ENCODE measurements around the gene ALCAM.

The ALCAM gene

DNA sequence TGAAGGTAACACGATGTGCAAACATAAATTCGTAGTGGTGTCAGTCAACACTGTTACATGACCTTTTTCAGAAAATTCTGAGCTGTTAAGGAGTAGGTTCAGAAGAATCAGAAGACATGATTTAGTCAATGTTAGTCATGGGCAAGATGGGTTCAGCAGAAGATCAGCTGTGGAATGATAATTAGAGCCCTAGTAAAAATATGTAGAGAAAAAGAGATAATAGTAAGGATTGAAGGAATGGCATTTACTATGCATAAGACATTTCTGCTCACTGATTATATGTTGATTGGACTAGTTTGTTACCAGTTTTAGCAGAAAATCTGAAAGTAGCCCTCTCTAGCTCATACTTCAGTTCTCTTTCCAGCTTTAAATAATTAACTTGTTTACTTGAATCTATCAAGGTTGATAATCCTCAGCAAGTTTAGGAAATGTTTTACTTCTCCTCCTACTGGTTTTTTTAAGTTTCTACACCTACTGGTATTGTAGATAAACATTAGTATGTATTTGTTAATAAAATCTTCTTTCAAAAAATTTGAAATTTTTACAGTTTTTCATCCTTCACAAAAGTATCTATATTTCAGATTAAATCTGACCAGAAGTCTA, 98.6 kb downstream of the ALCAM start:
- TF ChIP-seq, protein P1, sequence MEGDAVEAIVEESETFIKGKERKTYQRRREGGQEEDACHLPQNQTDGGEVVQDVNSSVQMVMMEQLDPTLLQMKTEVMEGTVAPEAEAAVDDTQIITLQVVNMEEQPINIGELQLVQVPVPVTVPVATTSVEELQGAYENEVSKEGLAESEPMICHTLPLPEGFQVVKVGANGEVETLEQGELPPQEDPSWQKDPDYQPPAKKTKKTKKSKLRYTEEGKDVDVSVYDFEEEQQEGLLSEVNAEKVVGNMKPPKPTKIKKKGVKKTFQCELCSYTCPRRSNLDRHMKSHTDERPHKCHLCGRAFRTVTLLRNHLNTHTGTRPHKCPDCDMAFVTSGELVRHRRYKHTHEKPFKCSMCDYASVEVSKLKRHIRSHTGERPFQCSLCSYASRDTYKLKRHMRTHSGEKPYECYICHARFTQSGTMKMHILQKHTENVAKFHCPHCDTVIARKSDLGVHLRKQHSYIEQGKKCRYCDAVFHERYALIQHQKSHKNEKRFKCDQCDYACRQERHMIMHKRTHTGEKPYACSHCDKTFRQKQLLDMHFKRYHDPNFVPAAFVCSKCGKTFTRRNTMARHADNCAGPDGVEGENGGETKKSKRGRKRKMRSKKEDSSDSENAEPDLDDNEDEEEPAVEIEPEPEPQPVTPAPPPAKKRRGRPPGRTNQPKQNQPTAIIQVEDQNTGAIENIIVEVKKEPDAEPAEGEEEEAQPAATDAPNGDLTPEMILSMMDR (IDR thresholded peaks at IDR 0.05; ENCODE audit: low read depth, low read length): no peak
- in situ Hi-C loops (cut with HindIII; ENCODE audit: low sequenced_read_pairs): no loop called here
- no peak overlapping the region for H3K4me3 ChIP-seq (ENCODE audit: low read depth, low read length)
- DNase-seq (ENCODE audit: low read depth, low spot score): no peak

DNA sequence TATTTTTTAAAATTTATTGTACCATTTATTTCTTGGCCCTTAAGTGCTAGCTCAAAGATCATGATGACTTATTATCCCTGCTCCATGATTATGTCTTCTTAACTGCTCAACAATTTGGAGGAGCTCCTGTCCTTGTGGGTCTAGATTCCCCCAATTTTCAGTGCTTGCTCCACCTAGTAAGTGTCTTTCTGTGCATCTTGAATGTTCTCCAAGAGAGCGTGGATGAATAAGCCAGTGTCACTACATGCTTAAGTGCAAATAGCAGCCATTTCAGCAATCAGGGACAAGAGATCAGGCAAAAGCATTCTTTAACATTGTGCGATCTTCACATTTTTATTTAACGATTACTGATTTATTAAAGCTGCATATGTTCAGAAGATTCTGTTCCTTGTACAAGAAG, 99.4 kb downstream of the ALCAM start:
- in situ Hi-C loops (cut with HindIII; ENCODE audit: low sequenced_read_pairs): no loop called here
- TF ChIP-seq, protein P1 (IDR thresholded peaks at IDR 0.05; ENCODE audit: low read depth, low read length): no peak
- DNase-seq (ENCODE audit: low read depth, low spot score): no peak
- H3K4me3 ChIP-seq (ENCODE audit: low read depth, low read length): no peak overlapping the region

DNA sequence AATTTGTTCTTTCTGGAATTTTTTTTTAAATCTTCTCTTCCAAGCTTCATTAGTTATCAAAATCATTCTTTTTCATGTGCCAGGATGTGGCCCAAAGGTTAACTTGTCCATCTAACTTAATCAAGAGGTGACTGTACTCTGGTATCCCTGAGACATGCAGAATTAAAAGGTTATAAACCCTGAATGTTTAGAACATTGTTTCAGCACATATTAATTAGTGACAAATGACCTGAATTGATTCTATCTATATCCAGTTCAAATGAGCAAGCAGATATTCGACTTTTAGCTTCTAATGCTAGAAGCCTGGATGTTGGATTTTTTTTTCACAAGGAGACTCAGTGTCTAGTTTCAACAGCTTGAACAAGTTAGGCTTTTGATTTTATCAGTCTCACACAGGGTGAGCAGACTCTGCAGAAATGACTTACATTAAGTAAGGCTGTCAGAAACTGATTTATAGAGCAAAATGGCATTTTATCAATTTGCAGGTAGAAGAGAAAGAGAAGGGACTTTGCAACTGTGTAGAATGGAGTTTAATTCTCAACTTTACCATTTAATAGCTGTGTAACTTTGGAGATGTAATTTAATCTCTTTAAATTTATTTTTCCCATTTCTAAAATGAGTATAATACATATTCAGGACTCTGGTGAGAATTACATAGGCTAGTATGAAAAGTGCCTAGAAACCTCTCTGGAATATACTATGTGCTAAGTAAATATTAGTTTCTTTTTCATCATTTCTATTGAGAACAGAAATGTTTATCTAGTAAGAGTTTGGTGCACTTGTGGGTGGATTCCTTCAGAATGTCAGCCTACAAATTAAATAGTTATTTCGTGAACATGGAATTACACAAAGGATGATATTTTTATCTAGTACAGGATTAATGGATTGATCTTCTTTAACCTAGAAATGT, 100.0 kb downstream of the ALCAM start:
- TF ChIP-seq, protein P1 (IDR thresholded peaks at IDR 0.05; ENCODE audit: low read depth, low read length): no peak
- in situ Hi-C loops (cut with HindIII; ENCODE audit: low sequenced_read_pairs): no loop called here
- no peak overlapping the region for H3K4me3 ChIP-seq (ENCODE audit: low read depth, low read length)
- no peak for DNase-seq (ENCODE audit: low read depth, low spot score)

DNA sequence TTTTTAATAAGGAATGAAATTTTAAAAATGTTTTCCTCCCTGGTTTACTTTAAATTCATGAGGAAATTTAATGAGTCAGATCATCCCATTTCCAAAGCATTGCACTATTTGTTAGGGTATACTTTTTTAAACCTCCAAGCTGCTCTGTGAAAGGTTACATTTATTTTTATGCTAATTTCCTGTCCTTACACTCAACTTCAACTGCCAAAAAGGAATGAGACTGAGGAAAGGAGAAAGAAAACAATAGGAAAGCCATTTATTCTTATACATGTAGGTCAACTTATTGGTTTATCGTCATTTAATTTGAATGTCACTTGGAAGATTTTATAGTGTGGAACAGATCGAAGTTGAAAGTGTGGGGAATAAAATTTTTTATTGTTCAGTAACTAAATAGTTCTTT, 104.1 kb downstream of the ALCAM start:
- DNase-seq (ENCODE audit: low read depth, low spot score): no peak
- H3K4me3 ChIP-seq (ENCODE audit: low read depth, low read length): no peak overlapping the region
- in situ Hi-C loops (cut with HindIII; ENCODE audit: low sequenced_read_pairs): no loop called here
- TF ChIP-seq, protein P1 (IDR thresholded peaks at IDR 0.05; ENCODE audit: low read depth, low read length): no peak

DNA sequence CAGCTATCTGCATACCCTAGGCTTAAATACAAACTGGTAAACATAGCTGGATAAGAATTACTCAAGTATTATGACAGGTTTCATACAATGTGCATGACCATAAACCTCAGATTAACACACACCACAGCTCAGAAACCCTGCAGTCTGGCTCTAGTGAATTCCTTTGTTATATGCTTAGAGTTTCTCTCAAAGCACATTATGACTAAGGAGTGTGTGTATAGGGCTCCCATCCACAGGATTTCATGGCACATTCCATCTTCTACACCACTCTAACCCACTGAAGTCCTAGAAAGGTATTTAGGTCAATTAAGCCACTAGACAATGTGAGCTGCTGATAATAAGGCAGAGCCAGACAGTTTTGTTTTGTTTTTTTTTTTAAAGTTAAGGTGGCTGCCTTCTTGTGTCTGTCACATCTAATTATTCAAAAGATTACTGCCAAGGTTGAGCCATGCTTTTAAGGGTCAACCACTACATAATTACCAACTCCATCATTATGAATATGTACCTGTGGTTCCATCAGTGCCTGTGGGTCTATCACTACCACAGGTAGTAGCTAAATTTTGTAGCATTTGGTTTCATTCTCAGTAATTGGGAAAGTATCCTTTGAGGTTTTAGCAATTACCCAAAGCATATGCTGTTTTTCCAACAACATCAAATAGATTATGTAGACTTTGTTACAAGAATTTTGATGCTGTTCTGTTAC, 107.0 kb downstream of the ALCAM start:
- in situ Hi-C loops (cut with HindIII; ENCODE audit: low sequenced_read_pairs): no loop called here
- TF ChIP-seq, protein P1 (IDR thresholded peaks at IDR 0.05; ENCODE audit: low read depth, low read length): no peak
- no peak overlapping the region for H3K4me3 ChIP-seq (ENCODE audit: low read depth, low read length)
- peak; percentile 92 for DNase-seq (ENCODE audit: low read depth, low spot score)

DNA sequence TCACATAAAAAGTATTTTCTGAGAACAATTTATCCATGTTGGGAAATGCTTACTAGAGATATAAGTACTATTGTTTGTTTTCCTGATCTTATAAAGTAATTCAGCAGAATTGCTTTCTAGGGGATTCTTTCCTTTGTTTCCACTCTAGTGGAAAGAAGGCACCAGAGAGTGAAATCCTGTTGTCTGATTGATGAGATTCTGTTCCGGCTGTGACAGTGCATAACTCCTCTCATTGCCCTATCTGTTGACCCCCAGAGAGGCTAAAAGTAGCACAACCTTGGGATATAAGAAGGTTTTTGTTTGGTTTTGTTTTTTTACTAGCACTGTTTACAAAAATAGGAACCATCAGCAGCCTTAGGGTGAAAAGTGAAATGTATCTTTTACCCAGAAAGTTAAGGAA, 114.1 kb downstream of the ALCAM start:
- in situ Hi-C loops (cut with HindIII; ENCODE audit: low sequenced_read_pairs): no loop called here
- DNase-seq (ENCODE audit: low read depth, low spot score): no peak
- TF ChIP-seq, protein P1 (IDR thresholded peaks at IDR 0.05; ENCODE audit: low read depth, low read length): no peak
- H3K4me3 ChIP-seq (ENCODE audit: low read depth, low read length): no peak overlapping the region

Data from astrocyte of the spinal cord (primary cell).